ENCODE measurements around the gene TEX261.

DNA sequence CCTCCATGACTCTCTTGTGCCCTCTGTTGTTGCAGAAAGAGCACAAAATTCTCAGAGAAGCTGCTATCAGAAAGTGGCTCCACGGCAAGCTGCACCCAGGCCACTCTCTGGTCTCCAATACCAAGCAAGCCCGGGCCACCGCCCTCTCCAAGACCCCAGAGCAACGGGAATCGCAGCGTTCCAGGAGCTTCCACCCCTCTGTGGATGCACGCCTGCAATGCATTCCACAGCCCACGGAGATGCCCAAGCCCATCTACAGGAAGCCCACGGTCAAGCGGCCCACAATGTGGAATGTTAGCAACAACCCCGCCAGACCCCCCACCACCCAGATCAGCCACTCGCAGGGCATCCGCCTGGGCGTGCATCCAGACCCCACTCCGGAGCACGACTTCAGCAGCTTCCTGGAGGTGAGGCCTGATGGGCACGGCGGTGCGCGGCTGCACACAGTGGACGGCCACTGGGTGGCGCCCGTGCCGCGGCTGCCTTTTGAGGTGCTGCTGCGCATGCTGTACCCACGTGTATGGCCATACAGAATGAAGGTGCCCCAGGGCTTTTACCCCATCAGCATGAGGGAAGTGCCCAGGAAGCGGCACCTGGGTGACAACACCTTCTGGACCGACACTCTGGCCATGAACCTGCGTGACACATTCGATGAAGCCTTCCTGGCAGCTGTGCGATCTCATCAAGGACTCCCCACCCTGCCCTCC, 9.9 kb downstream of the TEX261 start:
- TF ChIP-seq YY1 (IDR thresholded peaks at IDR 0.05; ENCODE audit: insufficient read depth, insufficient read length) = no peak
- no peak for TF ChIP-seq SUZ12 (IDR thresholded peaks at IDR 0.05; ENCODE audit: extremely low read depth, insufficient read depth, insufficient read length)
- no peak for TF ChIP-seq ZNF274 (IDR thresholded peaks at IDR 0.05; ENCODE audit: low read depth, low read length)

Data from NT2/D1 (cell line).